ENCODE data around the gene ADCK1.

ADCK1 gene

GRCh38 chr14:77961847-77962580, 162.1 kb downstream of the ADCK1 start:
- DNase-seq, result no peak

DNA sequence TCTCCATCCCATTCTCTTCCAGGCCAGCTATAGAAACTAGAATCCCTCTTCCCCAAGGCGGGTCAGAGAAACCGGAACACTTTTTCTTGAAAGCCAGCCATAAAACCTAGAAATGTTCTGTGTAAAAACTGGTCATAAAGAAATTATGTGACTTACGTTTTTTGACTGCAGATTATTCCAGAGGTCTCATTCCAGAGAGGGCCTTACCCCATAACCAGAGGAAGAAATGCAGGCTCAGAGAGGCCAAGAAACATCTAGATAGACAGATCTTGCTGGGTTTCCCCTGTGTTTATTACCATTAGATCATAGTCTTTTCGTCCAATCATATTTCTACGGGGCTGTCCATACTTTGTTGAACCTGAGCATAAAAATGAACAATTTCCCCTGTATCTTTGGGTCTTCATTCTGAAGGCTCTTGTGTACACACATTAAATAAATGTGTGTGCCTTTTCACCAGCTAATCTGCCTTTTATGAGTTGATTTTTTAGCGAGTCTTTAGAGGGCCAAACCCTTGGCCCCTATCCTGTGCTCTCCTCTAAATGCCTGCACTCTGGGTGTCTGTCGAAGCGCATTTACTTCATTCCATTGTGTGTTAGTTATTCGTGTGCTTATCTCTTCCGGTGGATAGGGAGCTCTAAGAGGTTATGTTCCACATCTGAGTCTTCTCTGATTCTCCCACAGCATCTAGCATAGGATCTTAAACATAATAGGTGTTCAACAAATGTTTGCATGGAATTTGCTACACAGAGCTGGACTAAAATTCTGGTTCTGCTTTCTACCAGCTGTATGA, 163.0 kb downstream of the ADCK1 start:
- DNase-seq, result no peak

DNA sequence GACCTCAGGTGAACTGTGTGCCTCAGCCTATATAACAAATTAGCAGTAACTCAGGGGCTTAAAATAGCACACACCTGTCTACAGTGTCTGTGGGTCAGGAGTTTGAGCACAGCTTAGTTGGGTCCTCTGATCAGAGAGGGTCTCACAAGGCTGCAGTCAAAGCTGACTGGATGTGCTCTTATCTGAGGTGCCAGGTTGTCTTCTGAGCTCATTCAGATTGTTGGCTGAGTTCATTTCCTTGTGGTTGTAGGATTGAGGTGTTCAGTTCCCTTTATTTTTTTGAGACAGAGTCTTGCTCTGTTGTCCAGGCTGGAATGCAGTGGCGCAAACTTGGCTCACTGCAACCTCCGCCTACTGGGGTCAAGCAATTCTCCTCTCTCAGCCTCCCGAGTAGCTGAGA, 164.7 kb downstream of the ADCK1 start:
- no peak for DNase-seq

- DNase-seq, result no peak
Measured at GRCh38 chr14:77965050-77965449, 165.1 kb downstream of the ADCK1 start.

- DNase-seq, result no peak
Measured at GRCh38 chr14:77965919-77966435, 166.1 kb downstream of the ADCK1 start.

DNA sequence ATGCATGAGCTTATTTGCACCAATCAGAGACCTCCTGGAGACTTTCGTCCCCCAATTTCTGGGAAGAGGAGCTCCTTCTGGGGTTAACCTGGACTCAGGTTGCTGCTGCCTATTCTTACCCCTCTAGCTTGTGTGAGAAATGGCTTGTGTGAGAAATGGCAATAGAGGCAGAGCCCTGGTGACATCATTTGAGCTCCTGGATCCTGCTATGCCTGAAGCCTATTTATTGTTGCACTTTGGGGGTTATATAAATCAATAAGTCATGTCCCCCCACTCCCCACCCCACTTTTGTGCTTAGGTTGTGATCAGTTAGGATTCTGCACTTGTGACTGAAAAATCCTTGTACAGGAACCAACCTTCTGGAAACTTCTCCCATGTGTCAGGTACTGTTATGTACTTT, 167.2 kb downstream of the ADCK1 start:
- DNase-seq, result no peak

DNA sequence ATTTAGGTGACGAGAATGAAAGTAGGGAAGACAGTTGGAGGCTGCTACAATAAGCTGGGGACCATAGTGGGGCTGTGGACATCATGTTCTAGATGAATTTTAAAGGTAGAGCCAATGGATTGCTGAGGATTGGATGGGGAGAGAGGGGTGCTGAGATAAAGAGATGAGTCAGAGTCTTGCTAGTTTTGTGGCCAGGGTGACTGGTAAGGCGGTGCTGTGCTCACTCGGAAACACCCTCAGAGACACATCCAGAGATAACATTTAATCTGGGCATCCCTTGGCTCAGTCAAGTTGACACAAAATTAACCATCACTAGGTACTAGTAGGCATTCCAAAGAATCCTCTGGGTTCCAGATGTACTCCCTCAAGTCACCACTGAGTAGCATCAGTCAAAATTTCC, 170.7 kb downstream of the ADCK1 start:
- DNase-seq, result no peak

- no peak for DNase-seq
Measured at GRCh38 chr14:77973246-77973645, 173.3 kb downstream of the ADCK1 start.

DNA sequence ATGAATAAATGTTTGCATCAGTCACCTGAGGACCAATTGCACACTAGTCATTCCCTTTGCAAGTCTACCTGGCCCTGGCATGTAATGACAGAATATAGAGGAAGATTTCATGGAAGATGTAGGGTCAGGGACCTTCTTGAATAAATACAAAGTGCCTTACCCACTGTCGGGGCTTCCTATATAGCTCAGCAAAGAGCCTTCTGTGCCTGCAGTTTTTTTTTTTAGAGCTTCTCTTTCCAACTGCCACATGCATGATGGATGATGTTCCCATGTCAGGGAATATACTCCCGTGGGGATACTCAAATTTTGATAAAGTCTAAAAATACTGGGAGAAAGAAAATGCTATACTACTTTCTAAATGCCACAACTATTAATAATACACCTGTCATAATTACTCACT, 176.7 kb downstream of the ADCK1 start:
- no peak for DNase-seq

DNA sequence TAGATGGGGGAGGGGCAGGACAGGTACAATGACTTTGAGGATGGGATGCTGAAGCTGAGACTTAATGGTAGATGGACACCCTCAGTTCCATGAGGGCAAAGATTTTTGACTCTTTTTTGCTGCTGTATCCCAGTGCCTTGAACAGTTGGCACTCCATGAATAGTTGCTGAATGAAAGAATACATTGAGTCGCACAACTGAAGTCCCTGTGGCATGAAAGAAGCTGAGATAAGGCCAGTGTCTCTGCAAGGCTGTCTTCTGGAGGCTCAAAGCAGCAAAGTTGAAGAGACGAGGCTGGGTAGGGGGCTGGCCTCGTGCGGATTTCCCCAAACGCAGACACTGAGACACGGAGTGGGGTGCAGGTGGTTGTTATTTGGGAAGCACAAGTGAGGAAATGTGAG, 179.3 kb downstream of the ADCK1 start:
- DNase-seq, result no peak

GRCh38 chr14:77979666-77980351, 179.9 kb downstream of the ADCK1 start:
- no peak for DNase-seq

GRCh38 chr14:77980475-77981321, 180.8 kb downstream of the ADCK1 start:
- DNase-seq, result no peak

Data from HCEC 1CT (cell line).